Liver (tissue), 3 donors: ENCODE measurements around the gene PNKD.

Experiments
- ATF3 ChIP-seq: IDR thresholded peaks from 2 replicates; pipeline ENCODE4 v1.6.1; 2016; ENCODE audit warnings: antibody characterized with exemption
- EGR1 ChIP-seq, 2 donors: IDR thresholded peaks; 2 replicates each; pipeline ENCODE4 v1.6.1; 2016 to 2018; ENCODE audit warnings: antibody characterized with exemption in 2 of 2, low read depth in 2 of 2
- GABPA ChIP-seq, 2 donors: IDR thresholded peaks in 1 of 2; conservative IDR thresholded peaks in 1 of 2; 2 replicates each; pipeline ENCODE4 v1.6.1; 2016; ENCODE audit warnings: antibody characterized with exemption in 2 of 2, mild to moderate bottlenecking in 1 of 2, moderate library complexity in 1 of 2
- JUND ChIP-seq, 2 donors: IDR thresholded peaks; 2 replicates each; pipeline ENCODE4 v1.6.1; 2016; ENCODE audit warnings: antibody characterized with exemption in 2 of 2
- RAD21 ChIP-seq, 2 donors: IDR thresholded peaks; 2 replicates each; pipeline ENCODE4 v1.6.1; 2016; ENCODE audit warnings: antibody characterized with exemption in 2 of 2, mild to moderate bottlenecking in 2 of 2
- REST ChIP-seq: IDR thresholded peaks from 2 replicates; pipeline ENCODE4 v1.6.1; 2016; ENCODE audit warnings: antibody characterized with exemption, mild to moderate bottlenecking
- SP1 ChIP-seq: IDR thresholded peaks from 2 replicates; pipeline ENCODE4 v1.6.1; 2018; ENCODE audit warnings: antibody characterized with exemption, mild to moderate bottlenecking
- TAF1 ChIP-seq: conservative IDR thresholded peaks from 2 replicates; pipeline ENCODE4 v1.6.1; 2016; ENCODE audit warnings: antibody characterized with exemption, mild to moderate bottlenecking
- YY1 ChIP-seq: IDR thresholded peaks from 2 replicates; pipeline ENCODE4 v1.6.1; 2016; ENCODE audit warnings: antibody characterized with exemption, mild to moderate bottlenecking
- ZBTB33 ChIP-seq: IDR thresholded peaks from 2 replicates; pipeline ENCODE4 v1.6.1; 2016; ENCODE audit warnings: antibody characterized with exemption
- TF ChIP-seq, protein P1 (sequence below): fragments of 150-350 bp; IDR thresholded peaks from 2 replicates; pipeline ENCODE4 v1.5.1; 2017; ENCODE audit warnings: improper control_type of control experiment, low read depth, low read length; ENCODE audit not compliant: missing input control
- TF ChIP-seq, protein P2 (sequence below): IDR thresholded peaks from 2 replicates; pipeline ENCODE4 v1.6.1; 2016; ENCODE audit warnings: antibody characterized with exemption
- donor health status: healthy.
- donor health status: healthy.

DNA sequence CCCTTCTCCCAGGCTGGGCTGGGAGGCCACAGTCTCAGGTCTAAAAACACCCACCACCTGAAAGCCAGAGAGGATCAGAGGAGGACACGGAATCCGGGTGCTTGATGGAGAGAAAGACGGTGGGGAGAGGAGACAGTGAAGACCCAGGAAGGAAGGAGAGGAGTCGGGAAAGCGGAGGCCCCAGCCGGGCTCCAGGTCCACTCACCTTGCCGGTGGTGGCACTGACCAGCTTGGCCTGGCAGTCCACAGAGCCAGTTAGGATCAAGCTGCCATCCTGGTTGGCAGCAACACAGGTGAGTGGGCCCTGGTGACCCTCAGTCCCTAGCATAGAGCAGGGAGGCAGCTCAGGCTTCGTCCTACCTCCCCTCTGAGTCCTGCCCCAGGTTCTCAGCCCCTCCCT, 4.7 kb upstream of the PNKD start:
- TF ChIP-seq, protein P1, sequence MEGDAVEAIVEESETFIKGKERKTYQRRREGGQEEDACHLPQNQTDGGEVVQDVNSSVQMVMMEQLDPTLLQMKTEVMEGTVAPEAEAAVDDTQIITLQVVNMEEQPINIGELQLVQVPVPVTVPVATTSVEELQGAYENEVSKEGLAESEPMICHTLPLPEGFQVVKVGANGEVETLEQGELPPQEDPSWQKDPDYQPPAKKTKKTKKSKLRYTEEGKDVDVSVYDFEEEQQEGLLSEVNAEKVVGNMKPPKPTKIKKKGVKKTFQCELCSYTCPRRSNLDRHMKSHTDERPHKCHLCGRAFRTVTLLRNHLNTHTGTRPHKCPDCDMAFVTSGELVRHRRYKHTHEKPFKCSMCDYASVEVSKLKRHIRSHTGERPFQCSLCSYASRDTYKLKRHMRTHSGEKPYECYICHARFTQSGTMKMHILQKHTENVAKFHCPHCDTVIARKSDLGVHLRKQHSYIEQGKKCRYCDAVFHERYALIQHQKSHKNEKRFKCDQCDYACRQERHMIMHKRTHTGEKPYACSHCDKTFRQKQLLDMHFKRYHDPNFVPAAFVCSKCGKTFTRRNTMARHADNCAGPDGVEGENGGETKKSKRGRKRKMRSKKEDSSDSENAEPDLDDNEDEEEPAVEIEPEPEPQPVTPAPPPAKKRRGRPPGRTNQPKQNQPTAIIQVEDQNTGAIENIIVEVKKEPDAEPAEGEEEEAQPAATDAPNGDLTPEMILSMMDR: no peak
- TF ChIP-seq ZBTB33 (no peak), REST (no peak), YY1 (no peak), RAD21 (IDR thresholded peaks at IDR 0.05) (no peak), ATF3 (no peak), GABPA (IDR thresholded peaks at IDR 0.05 in 1 of 2, conservative IDR thresholded peaks at IDR 0.05 in 1 of 2) (no peak), EGR1 (IDR thresholded peaks at IDR 0.05; ENCODE audit: low read depth in 2 of 2) (no peak), SP1 (no peak), TAF1 (no peak), JUND (IDR thresholded peaks at IDR 0.05) (no peak)
- TF ChIP-seq, protein P2, sequence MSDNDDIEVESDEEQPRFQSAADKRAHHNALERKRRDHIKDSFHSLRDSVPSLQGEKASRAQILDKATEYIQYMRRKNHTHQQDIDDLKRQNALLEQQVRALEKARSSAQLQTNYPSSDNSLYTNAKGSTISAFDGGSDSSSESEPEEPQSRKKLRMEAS: no peak
